Lower leg skin (tissue), 4 donors: ENCODE data around the gene ADD1. TPM values are rescaled to one million over a fixed set of nuclear protein-coding genes. Genes with fewer than 3 reads are reported as not detected.
"Not testable (repeated sequence)": the region's sequence is repeated elsewhere in the genome, so short reads cannot be mapped to it uniquely, and the experiment has no call there.

Source experiments
- DNase-seq, 2 donors: peaks; one replicate each; pipeline ENCODE4 v3.0.0-alpha.2; 2019; ENCODE audit warnings: low spot score in 2 of 2
- H3K4me3 ChIP-seq: fragments of 200-600 bp; sonication (generic); 2 replicates; pipeline ENCODE4 v1.5.1; 2017; ENCODE audit warnings: mild to moderate bottlenecking, low read depth; ENCODE audit not compliant: poor library complexity, severe bottlenecking
- CTCF ChIP-seq, 3 donors: fragments of 450-650 bp; IDR thresholded peaks; one replicate each; pipeline ENCODE4 v1.5.1; 2016; ENCODE audit warnings: antibody characterized with exemption in 3 of 3, mild to moderate bottlenecking in 3 of 3, moderate library complexity in 2 of 3
- POLR2A ChIP-seq, 2 donors: fragments of 450-650 bp; IDR thresholded peaks; one replicate each; pipeline ENCODE4 v1.6.1; 2016 to 2017; ENCODE audit warnings: antibody characterized with exemption in 2 of 2, mild to moderate bottlenecking in 1 of 2, moderate library complexity in 1 of 2
- WGBS, 2 donors: methylation state at CpG; one replicate each; pipeline ENCODE4 v1.1.5; 2018; 5-methylcytosine and 5-hydroxymethylcytosine counted together
- intact Hi-C: fragments of 100-400 bp; cut with DNase I; formaldehyde crosslinking; loops from one replicate; pipeline ENCODE4 v1.15.0; 2023; ENCODE audit warnings: low total_unique reads
- total RNA-seq, 4 donors: library from RNA; depleted of rRNA; stranded (reverse); fragments of >200 nt; gene quantifications; one replicate each; pipeline ENCODE4 v1.1.0, GENCODE V29; 2016

Gene ADD1
- total RNA-seq, 4 donors from 2014 or later: 102 to 153 (median 135) TPM

DNA sequence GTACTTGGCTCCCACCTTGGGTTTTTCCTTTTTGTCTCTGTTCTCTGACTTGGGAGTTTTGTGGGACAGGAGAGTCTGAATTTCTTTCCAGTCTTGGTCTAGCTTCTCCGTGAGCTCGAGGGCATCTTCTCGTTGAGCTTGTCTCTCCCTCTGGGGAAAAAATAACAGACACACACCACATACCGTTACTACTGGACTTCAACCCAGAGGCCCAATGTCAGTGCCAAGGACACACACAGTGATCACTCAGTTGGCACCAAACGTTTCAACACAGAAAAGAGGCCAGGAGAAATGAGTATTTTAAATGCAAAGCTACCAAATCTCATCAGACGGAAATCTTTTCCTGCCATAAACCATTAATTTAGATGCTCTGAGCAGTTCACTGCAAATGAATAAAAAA, 109.9 kb downstream of the ADD1 start:
- TF ChIP-seq POLR2A (IDR thresholded peaks at IDR 0.05): no peak
- no peak for TF ChIP-seq CTCF (IDR thresholded peaks at IDR 0.05)
- intact Hi-C loops: no loop called here
- no peak for DNase-seq
- WGBS, 2 donors: 76 to 84% methylated on average over 6 of the region's 6 CpGs
- H3K4me3 ChIP-seq: no peak overlapping the region

DNA sequence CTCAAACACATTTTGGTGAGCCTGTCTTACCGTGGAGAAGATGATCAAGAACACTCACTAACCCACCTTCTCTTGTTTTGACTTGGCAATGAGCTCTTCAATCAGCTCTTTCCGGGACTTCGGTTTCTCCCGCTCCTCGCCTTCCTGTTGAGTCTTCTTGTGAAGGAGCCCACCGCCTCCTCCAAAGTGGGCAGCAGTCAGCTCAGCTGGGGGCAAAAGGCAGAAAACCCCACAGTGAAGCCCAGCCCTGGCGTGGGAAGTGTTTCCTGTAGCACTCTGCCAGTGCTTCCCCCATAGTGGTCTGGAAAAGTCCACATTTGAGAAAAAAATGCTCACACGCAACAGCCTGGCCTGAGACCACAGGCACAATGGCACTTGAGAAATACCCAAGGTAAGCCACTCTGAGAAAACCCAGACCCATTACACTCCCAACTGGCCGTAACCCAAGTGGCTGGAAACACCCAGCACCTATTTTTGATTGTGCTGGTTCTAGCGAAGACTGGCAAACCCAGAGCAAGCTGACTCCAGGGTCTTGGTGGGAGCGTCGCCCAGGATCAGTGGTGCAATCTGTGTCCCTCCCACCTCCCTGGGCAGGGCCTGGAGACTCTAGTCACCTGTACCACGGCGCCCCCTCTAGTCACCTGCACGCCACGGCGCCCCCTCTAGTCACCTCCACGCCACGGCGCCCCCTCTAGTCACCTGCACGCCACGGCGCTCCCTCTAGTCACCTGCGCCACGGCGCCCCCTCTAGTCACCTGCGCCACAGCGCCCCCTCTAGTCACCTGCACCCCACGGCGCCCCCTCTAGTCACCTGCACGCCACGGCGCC, 110.9 kb downstream of the ADD1 start:
- no peak overlapping the region for H3K4me3 ChIP-seq
- DNase-seq: no peak
- no peak for TF ChIP-seq CTCF (IDR thresholded peaks at IDR 0.05)
- no peak for TF ChIP-seq POLR2A (IDR thresholded peaks at IDR 0.05)
- 90 to 91% methylated on average over 24 to 30 of the region's 33 CpGs for WGBS, 2 donors
- intact Hi-C loops: no loop called here

DNA sequence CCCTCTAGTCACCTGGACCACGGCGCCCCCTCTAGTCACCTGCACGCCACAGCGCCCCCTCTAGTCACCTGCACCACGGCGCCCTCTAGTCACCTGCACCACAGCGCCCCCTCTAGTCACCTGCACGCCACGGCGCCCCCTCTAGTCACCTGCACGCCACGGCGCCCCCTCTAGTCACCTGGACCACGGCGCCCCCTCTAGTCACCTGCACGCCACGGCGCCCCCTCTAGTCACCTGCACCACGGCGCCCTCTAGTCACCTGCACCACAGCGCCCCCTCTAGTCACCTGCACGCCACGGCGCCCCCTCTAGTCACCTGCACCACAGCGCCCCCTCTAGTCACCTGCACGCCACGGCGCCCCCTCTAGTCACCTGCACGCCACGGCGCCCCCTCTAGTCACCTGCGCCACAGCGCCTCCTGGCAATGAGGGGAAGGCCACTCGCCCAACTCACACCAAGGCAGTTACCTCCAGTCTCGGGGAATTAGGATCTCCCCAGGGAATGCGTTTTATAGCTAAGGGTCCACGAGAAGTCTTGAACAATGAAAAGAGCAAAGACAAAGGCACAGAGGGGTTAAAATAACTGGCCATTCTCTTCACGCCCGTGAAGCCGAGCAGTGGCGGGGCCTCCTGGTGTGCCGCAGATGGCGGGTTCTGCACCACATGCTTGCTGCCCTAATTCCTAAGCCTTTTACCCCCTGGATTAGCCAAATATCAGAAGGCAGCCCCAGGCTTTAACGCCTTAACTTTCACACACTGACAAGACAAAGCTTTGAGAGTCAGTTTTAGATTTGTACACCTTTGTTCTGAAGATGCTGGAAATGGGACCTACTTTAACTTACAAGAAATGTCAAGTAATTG, 111.8 kb downstream of the ADD1 start:
- H3K4me3 ChIP-seq, intact Hi-C loops, DNase-seq: not testable (repeated sequence)
- whole genome bisulfite sequencing, 2 donors: 89 to 94% methylated on average over 19 to 21 of the region's 44 CpGs

DNA sequence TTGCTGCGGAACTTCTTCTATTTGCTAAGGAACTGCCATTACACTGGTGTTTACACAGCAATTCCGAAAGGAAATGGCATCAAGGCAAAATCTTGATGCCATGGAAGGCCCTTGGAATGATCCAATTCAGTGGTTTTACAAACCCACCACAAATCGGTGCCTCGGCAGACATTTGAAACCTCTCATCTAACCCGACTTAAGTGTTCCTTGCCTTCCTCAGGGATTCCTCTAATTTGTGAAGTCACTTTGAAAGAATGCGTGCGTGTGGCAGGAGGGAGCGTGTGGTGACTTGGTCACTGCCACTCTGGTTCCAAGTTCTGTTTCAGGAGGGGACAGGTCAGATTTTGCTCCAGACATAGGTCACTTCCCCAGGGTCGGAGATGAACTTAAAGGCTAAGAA, 114.8 kb downstream of the ADD1 start:
- TF ChIP-seq CTCF (IDR thresholded peaks at IDR 0.05): no peak
- no peak for TF ChIP-seq POLR2A (IDR thresholded peaks at IDR 0.05)
- 68 to 82% methylated on average over 9 of the region's 9 CpGs for WGBS, 2 donors
- intact Hi-C loops: no loop called here
- DNase-seq: no peak
- no peak overlapping the region for H3K4me3 ChIP-seq

- DNase-seq, H3K4me3 ChIP-seq, intact Hi-C loops: not testable (repeated sequence)
- WGBS, 2 donors: 90 to 93% methylated on average over 4 of the region's 4 CpGs
Measured at GRCh38 chr4:2960450-2960849, 116.8 kb downstream of the ADD1 start.

DNA sequence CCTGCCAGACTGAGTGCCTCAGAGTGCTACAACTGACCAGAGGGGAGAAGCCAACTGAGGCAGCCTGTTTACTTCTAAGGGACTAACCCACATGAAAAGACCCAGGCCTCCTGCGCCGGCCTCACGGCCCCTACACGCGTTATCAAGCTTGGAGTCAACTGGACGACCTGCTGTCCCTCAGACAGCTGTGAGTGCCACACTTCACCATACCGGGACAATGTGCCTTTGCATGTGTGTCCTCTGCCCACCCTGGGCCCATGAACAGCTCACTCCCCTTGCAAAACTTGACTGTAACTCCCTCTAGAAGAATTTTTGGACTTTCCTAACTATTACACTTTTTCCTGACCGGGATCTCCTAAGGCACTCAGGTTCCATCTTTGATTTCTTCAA, 117.8 kb downstream of the ADD1 start:
- H3K4me3 ChIP-seq: no peak overlapping the region
- peak in 1 of 2 donors; percentile 83 for DNase-seq
- 67 to 70% methylated on average over 8 of the region's 8 CpGs for WGBS, 2 donors
- intact Hi-C loops: no loop called here
- TF ChIP-seq CTCF (IDR thresholded peaks at IDR 0.05): no peak
- TF ChIP-seq POLR2A (IDR thresholded peaks at IDR 0.05): no peak
